Measurements from ENCODE around the gene ARF5.
A peak's percentile ranks its signal among the peaks of the same experiment; 100 is the strongest.

DNA sequence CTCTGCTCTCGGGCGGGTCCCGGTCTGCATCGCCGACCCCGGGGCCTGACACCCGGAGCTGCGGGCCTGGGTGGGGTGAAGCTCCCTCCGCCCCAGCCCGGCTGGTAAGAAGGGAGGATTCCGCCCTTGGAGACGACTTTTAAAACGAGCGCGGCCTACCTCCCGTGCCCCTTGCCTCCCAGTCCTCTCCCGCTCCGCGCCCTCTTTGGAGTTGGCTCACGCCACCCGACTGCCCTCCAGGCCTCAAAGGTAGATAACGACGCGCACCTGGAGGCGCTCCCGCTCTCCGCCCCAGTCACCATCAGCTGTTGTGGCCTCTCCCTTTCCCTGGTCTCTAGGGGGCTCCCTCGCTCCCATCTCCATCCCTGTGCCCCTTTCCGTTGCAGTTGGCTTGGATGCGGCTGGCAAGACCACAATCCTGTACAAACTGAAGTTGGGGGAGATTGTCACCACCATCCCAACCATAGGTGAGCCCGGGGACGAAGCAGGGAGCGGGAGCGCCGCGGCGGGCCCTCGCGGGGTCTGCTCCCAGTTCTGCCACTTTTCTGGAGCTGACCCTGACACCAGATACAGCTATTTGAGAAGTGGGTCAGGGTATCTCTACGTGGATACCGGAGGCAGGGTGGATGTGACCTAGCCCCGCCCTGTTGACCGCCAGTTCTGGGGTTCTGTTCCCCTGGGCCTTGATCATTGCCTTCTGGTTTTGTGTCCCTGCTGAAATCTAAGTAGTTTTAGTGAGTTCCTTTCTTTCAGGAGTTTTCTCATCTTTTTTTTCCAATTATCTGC is 679 bp downstream of the ARF5 start:
- TF ChIP-seq, protein P1, sequence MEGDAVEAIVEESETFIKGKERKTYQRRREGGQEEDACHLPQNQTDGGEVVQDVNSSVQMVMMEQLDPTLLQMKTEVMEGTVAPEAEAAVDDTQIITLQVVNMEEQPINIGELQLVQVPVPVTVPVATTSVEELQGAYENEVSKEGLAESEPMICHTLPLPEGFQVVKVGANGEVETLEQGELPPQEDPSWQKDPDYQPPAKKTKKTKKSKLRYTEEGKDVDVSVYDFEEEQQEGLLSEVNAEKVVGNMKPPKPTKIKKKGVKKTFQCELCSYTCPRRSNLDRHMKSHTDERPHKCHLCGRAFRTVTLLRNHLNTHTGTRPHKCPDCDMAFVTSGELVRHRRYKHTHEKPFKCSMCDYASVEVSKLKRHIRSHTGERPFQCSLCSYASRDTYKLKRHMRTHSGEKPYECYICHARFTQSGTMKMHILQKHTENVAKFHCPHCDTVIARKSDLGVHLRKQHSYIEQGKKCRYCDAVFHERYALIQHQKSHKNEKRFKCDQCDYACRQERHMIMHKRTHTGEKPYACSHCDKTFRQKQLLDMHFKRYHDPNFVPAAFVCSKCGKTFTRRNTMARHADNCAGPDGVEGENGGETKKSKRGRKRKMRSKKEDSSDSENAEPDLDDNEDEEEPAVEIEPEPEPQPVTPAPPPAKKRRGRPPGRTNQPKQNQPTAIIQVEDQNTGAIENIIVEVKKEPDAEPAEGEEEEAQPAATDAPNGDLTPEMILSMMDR (conservative IDR thresholded peaks at IDR 0.05; ENCODE audit: low read depth, low read length), result peak; percentile 62
- TF ChIP-seq EZH2phosphoT487 (IDR thresholded peaks at IDR 0.05; ENCODE audit: borderline replicate concordance, low read length) (no peak), EZH2 (IDR thresholded peaks at IDR 0.05; ENCODE audit: low read length, unreplicated experiment) (no peak)
